Choroid plexus epithelial cell (primary cell): ENCODE results near the gene IFT74.

Source experiments
- DNase-seq: peaks from one replicate; pipeline ENCODE4 v3.0.0-alpha.2; 2010; ENCODE audit warnings: low read depth
- H3K4me3 ChIP-seq: 2 replicates; pipeline ENCODE4 v1.5.1; 2011; ENCODE audit warnings: low read depth, mild to moderate bottlenecking, control low read depth, low read length, moderate library complexity
- CTCF ChIP-seq: conservative IDR thresholded peaks from 2 replicates; pipeline ENCODE4 v1.5.1; 2011; ENCODE audit warnings: low read depth, mild to moderate bottlenecking, control low read depth, inconsistent platforms, low read length, moderate library complexity

The IFT74 gene

GRCh38 chr9:27108981-27109541, 152.8 kb downstream of the IFT74 start, which contains the start of gene TEK:
TEK (plus strand) TSS chr9:27109225; CDS start chr9:27109591, 366 bp downstream.
- DNase-seq = peak; percentile 47
- peak within 1 kb of the TSS; percentile 42 for H3K4me3 ChIP-seq

DNA sequence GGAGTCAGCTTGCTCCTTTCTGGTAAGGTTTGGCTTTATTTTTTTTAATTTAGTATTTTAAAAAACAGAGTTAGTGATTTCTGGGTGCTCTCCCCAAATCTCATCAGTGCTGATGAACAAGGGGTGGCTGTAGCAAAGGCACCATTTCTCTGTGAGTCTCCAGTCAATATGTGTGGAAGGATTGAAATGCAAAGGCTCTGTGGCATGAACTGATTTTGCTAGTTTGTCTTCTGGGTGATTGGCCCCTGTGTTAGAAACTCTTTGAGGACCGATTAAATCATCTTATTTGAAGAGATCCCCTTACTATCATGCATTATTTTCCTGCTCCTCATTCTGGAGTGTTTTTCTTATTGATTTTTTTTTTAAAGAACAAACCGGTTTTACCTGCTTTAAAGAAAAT, 153.4 kb downstream of the IFT74 start:
- DNase-seq = no peak
- no peak for TF ChIP-seq CTCF
- peak overlapping the region; percentile 42 for H3K4me3 ChIP-seq

More at GRCh38 chr9:27108981-27109541, 152.8 kb downstream of the IFT74 start, which contains the start of gene TEK:
- no peak for TF ChIP-seq CTCF

- TF ChIP-seq CTCF = no peak
- no peak for DNase-seq
- H3K4me3 ChIP-seq = no peak overlapping the region
Observed at GRCh38 chr9:27110181-27110580, 154.0 kb downstream of the IFT74 start.

DNA sequence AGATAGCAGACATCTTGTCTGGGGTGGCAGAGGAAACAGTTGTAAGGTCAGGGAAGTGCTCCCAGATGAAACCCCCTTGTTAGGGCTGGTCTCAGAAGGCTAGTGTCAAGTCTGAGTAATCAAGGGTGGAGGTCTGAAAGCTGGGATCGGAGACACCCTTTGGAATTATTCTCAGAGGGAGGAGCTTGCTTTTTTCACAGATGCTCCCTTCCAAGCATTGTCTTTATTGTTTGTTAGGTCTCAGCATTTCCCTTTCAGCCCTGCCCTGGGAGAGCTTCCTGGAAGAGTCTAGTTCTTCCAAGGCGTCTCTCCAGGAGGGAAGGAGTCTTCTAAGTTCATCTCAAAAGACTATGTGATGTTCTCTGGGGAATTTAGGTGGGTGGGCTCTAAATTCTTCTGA, 156.0 kb downstream of the IFT74 start:
- DNase-seq = no peak

More for the DNA sequence above, 156.0 kb downstream of the IFT74 start:
- no peak for TF ChIP-seq CTCF
- no peak overlapping the region for H3K4me3 ChIP-seq
